BE2C (cell line): ENCODE measurements around the gene NCCRP1.
A peak's percentile ranks its signal among the peaks of the same experiment; 100 is the strongest.
"Not testable (repeated sequence)": the region's sequence is repeated elsewhere in the genome, so short reads cannot be mapped to it uniquely, and the experiment has no call there.

ENCODE experiments used
- DNase-seq: peaks from one replicate; pipeline ENCODE4 v3.0.0-alpha.2; 2020
- H3K27me3 ChIP-seq: fragments of 250-450 bp; sonication (Bioruptor Pico); 2 replicates; pipeline ENCODE4 v1.5.1; 2020; ENCODE audit warnings: mild to moderate bottlenecking
- H3K36me3 ChIP-seq: fragments of 250-450 bp; sonication (Bioruptor Pico); 2 replicates; pipeline ENCODE4 v1.5.1; 2020; ENCODE audit warnings: mild to moderate bottlenecking
- H3K4me1 ChIP-seq: fragments of 250-450 bp; sonication (Bioruptor Pico); 2 replicates; pipeline ENCODE4 v1.5.1; 2020
- H3K4me3 ChIP-seq: 2 replicates; pipeline ENCODE4 v1.5.1; 2011; ENCODE audit warnings: low read depth, low read length
- H3K9me3 ChIP-seq: fragments of 250-450 bp; sonication (Bioruptor Pico); 2 replicates; pipeline ENCODE4 v1.5.1; 2020
- CTCF ChIP-seq: IDR thresholded peaks from 2 replicates; pipeline ENCODE4 v1.5.1; 2012; ENCODE audit warnings: mild to moderate bottlenecking, low read depth, low read length

NCCRP1 gene

GRCh38 chr19:39209196-39209595 lies 12.4 kb downstream of the NCCRP1 start:
- no peak for TF ChIP-seq CTCF
- H3K36me3 ChIP-seq: no peaks in the 10 kb centered on the region
- H3K9me3 ChIP-seq: no peaks in the 10 kb centered on the region
- H3K27me3 ChIP-seq: peaks cover 5% of the 10 kb centered on the region
- DNase-seq: no peak
- no peaks in the 10 kb centered on the region for H3K4me1 ChIP-seq
- no peak overlapping the region for H3K4me3 ChIP-seq

GRCh38 chr19:39211731-39212374 lies 15.1 kb downstream of the NCCRP1 start:
- Histone ChIP-seq H3K4me3 (no peak overlapping the region), H3K4me1 (no peaks in the 10 kb centered on the region), H3K9me3 (no peaks in the 10 kb centered on the region), H3K27me3 (no peaks in the 10 kb centered on the region), H3K36me3 (no peaks in the 10 kb centered on the region)
- DNase-seq: no peak
- no peak for TF ChIP-seq CTCF

- Histone ChIP-seq H3K4me1 (no peaks in the 10 kb centered on the region), H3K9me3 (no peaks in the 10 kb centered on the region), H3K4me3 (no peak overlapping the region), H3K27me3 (no peaks in the 10 kb centered on the region), H3K36me3 (no peaks in the 10 kb centered on the region)
- DNase-seq: no peak
- TF ChIP-seq CTCF: peak; percentile 43
Observed at GRCh38 chr19:39212375-39212742, 15.6 kb downstream of the NCCRP1 start.

- not testable (repeated sequence) for H3K4me1 ChIP-seq, H3K4me3 ChIP-seq, H3K9me3 ChIP-seq, H3K27me3 ChIP-seq, DNase-seq, H3K36me3 ChIP-seq
Observed at GRCh38 chr19:39215323-39215722, 18.6 kb downstream of the NCCRP1 start.

- no peaks in the 10 kb centered on the region for H3K36me3 ChIP-seq
- H3K4me3 ChIP-seq: no peak overlapping the region
- no peaks in the 10 kb centered on the region for H3K27me3 ChIP-seq
- H3K4me1 ChIP-seq: no peaks in the 10 kb centered on the region
- H3K9me3 ChIP-seq: no peaks in the 10 kb centered on the region
- no peak for TF ChIP-seq CTCF
- no peak for DNase-seq
Observed at GRCh38 chr19:39217094-39217493, 20.3 kb downstream of the NCCRP1 start.

GRCh38 chr19:39218230-39219007 lies 21.7 kb downstream of the NCCRP1 start:
- no peaks in the 10 kb centered on the region for H3K4me1 ChIP-seq
- no peaks in the 10 kb centered on the region for H3K36me3 ChIP-seq
- TF ChIP-seq CTCF: no peak
- DNase-seq: no peak
- no peaks in the 10 kb centered on the region for H3K27me3 ChIP-seq
- no peaks in the 10 kb centered on the region for H3K9me3 ChIP-seq
- H3K4me3 ChIP-seq: no peak overlapping the region

- H3K36me3 ChIP-seq, H3K4me1 ChIP-seq, H3K4me3 ChIP-seq, H3K27me3 ChIP-seq, H3K9me3 ChIP-seq, DNase-seq: not testable (repeated sequence)
Observed at GRCh38 chr19:39219108-39219507, 22.3 kb downstream of the NCCRP1 start.
